HepG2 (cell line): ENCODE results near the gene KRTAP5-4. TPM values are rescaled to one million over a fixed set of nuclear protein-coding genes. Genes with fewer than 3 reads are reported as not detected.
"Not testable (repeated sequence)": the region's sequence is repeated elsewhere in the genome, so short reads cannot be mapped to it uniquely, and the experiment has no call there.

Experiments
- ATAC-seq: fragments of 200-7000 bp; cut with Tn5 transposase; 3 replicates; pipeline ENCODE4 v1.9.1; 2020; ENCODE audit warnings: mild to moderate bottlenecking, moderate library complexity
- BruUV-seq: library from RNA; stranded (reverse); fragments of 400-500 nt; replicated peaks from 2 replicates; lab custom pipeline; 2021; lab: Mats Ljungman, UMichigan
- CTCF ChIA-PET: fragments of 300-600 bp; formaldehyde crosslinking; extraction: SDS; loops from one replicate; lab custom pipeline; 2021; ENCODE audit warnings: low total read pairs, inconsistent platforms, low intra/inter-chr PET ratio; lab: Yijun Ruan, JAX
- POLR2A ChIA-PET: fragments of 350-600 bp; sonication (Branson Sonifier 250); formaldehyde crosslinking; loops from one replicate; lab custom pipeline; 2020; ENCODE audit warnings: antibody characterized with exemption, inconsistent platforms; lab: Yijun Ruan, JAX
- DNase-seq: peaks from one replicate; pipeline ENCODE4 v3.0.0-alpha.2; 2015; ENCODE audit warnings: low spot score
- FAIRE-seq: peaks from 3 replicates; lab custom pipeline; 2011; peaks lifted over from hg19 to GRCh38; lab: Jason Lieb, UNC
- H2AFZ ChIP-seq: one replicate; pipeline ENCODE4 v1.6.1; 2011; ENCODE audit warnings: low read length, inconsistent platforms
- H3K27ac ChIP-seq: fragments of 300-600 bp; 3 replicates; pipeline ENCODE4 v1.8.0; 2011; ENCODE audit warnings: mixed run types, mild to moderate bottlenecking, mixed read lengths, low read length, inconsistent platforms; ENCODE audit not compliant: insufficient read depth; ENCODE audit errors: extremely low read length
- H3K27me3 ChIP-seq, 2 experiments: fragments of 200-600 bp in 1 of 2; 2 replicates in 1 of 2; 3 replicates in 1 of 2; pipeline versions ENCODE4 v1.6.0 to v1.8.0; 2011; ENCODE audit warnings: low read length in 2 of 2, mild to moderate bottlenecking in 2 of 2, moderate library complexity in 2 of 2, inconsistent platforms in 1 of 2; ENCODE audit not compliant: insufficient read depth in 2 of 2, control insufficient read depth in 1 of 2
- H3K36me3 ChIP-seq, 2 experiments: fragments of 200-600 bp in 1 of 2; replicated peaks in 1 of 2; 2 replicates in 1 of 2; 3 replicates in 1 of 2; pipeline versions ENCODE4 v1.5.1 to v1.8.0; 2011; ENCODE audit warnings: low read length in 2 of 2, inconsistent platforms in 1 of 2; ENCODE audit not compliant: insufficient read depth in 2 of 2, control insufficient read depth in 1 of 2
- H3K4me1 ChIP-seq: 2 replicates; pipeline ENCODE4 v1.5.1; 2012; ENCODE audit warnings: low read length, inconsistent platforms; ENCODE audit not compliant: insufficient read depth
- H3K4me2 ChIP-seq: 2 replicates; pipeline ENCODE4 v1.6.0; 2011; ENCODE audit warnings: low read depth, low read length, inconsistent platforms
- H3K4me3 ChIP-seq, 3 experiments: fragments of 200-600 bp in 1 of 3; sonication (generic), shearing (Covaris generic) in 1 of 3; replicated peaks in 1 of 3; 2 replicates each; pipeline ENCODE4 v1.5.1; 2011 to 2016; ENCODE audit warnings: low read length in 3 of 3, inconsistent platforms in 2 of 3, low read depth in 2 of 3, mild to moderate bottlenecking in 2 of 3, control low read depth in 1 of 3, mixed read lengths in 1 of 3; ENCODE audit not compliant: insufficient read depth in 1 of 3
- H3K79me2 ChIP-seq: one replicate; pipeline ENCODE4 v1.6.1; 2011; ENCODE audit warnings: low read length, inconsistent platforms; ENCODE audit not compliant: insufficient read depth
- H3K9ac ChIP-seq: 2 replicates; pipeline ENCODE4 v1.6.0; 2011; ENCODE audit warnings: mild to moderate bottlenecking, low read depth, low read length, inconsistent platforms; ENCODE audit not compliant: insufficient read depth
- H3K9me3 ChIP-seq: 2 replicates; pipeline ENCODE4 v1.5.1; 2012; ENCODE audit warnings: mild to moderate bottlenecking, low read length
- H4K20me1 ChIP-seq: 2 replicates; pipeline ENCODE4 v1.6.0; 2011; ENCODE audit warnings: inconsistent platforms, mild to moderate bottlenecking, low read length, moderate library complexity; ENCODE audit not compliant: insufficient read depth
- ARID3A ChIP-seq: IDR thresholded peaks from 2 replicates; pipeline ENCODE4 v1.6.1; 2012; ENCODE audit warnings: low read depth, low read length, improper control_type of control experiment
- IKZF4 ChIP-seq: sonication (generic); formaldehyde crosslinking; IDR thresholded peaks from 2 replicates; pipeline ENCODE4 v1.5.1; 2020; ENCODE audit warnings: borderline replicate concordance, mild to moderate bottlenecking, low read depth, missing genetic modification reagents; ENCODE audit errors: not compliant biosample characterization
- MED1 ChIP-seq: sonication (generic); formaldehyde crosslinking; IDR thresholded peaks from 2 replicates; pipeline ENCODE4 v1.4.0; 2020; ENCODE audit warnings: missing genetic modification reagents
- MEIS1 ChIP-seq: sonication (generic); formaldehyde crosslinking; IDR thresholded peaks from 2 replicates; pipeline ENCODE4 v1.9.0; 2021; ENCODE audit warnings: mild to moderate bottlenecking, missing genetic modification reagents, moderate library complexity, borderline replicate concordance
- NFIB ChIP-seq: sonication (generic); formaldehyde crosslinking; IDR thresholded peaks from 2 replicates; pipeline ENCODE4 v1.9.0; 2021; ENCODE audit warnings: missing genetic modification reagents, mild to moderate bottlenecking, borderline replicate concordance
- NPAS2 ChIP-seq: sonication (generic); formaldehyde crosslinking; IDR thresholded peaks from 2 replicates; pipeline ENCODE4 v1.8.0; 2022; ENCODE audit warnings: mild to moderate bottlenecking, missing genetic modification reagents, borderline replicate concordance
- ZNF687 ChIP-seq: sonication (generic); formaldehyde crosslinking; IDR thresholded peaks from 2 replicates; pipeline ENCODE4 v1.5.1; 2020; ENCODE audit warnings: mild to moderate bottlenecking, missing genetic modification reagents, moderate library complexity
- whole genome bisulfite sequencing: methylation state at CpG from one replicate; pipeline ENCODE4 v1.1.6; 2017; ENCODE audit warnings: low lambda C conversion rate; 5-methylcytosine and 5-hydroxymethylcytosine counted together
- in situ Hi-C: cut with HindIII; loops from 2 replicates; pipeline ENCODE4 v1.10.0; 2017; ENCODE audit warnings: low pct_unique_long_range_greater_than_20kb; ENCODE audit not compliant: extremely low pct_ligation_motif_present
- intact Hi-C: fragments of 100-400 bp; cut with micrococcal nuclease; formaldehyde crosslinking; loops from one replicate; pipeline ENCODE4 v1.10.0; 2022; ENCODE audit not compliant: unreplicated experiment
- polyA plus RNA-seq, 8 experiments: library from polyadenylated mRNA; depleted of rRNA in 3 of 8; stranded (reverse) in 7 of 8; unstranded in 1 of 8; fragments of >200 nt; fragmentation: Illumina TruSeq in 4 of 8; extraction: Trizol in 4 of 8; gene quantifications; 2 replicates each; pipeline versions ENCODE4 v1.2.1 to v1.2.3, GENCODE V29; 2011 to 2016; ENCODE audit warnings: low read depth in 4 of 8, missing spikeins in 1 of 8, mixed read lengths in 1 of 8; ENCODE audit not compliant: insufficient read depth in 1 of 8
- total RNA-seq, 5 experiments: library from RNA; depleted of rRNA; stranded (reverse); fragments of >200 nt; fragmentation: Illumina TruSeq; extraction: Trizol; gene quantifications; 2 replicates each; pipeline ENCODE4 v1.2.3, GENCODE V29; 2016; ENCODE audit warnings: low read depth in 1 of 5

Gene KRTAP5-4
- total and polyA plus RNA-seq, 2 of the 13 experiments (the other 11 are each of a cell fraction or from before 2014, with no cell fraction given), result not detected

GRCh38 chr11:1595994-1596575 lies 25.9 kb downstream of the KRTAP5-4 start:
- DNase-seq, H3K9ac ChIP-seq, H3K4me3 ChIP-seq, H3K27ac ChIP-seq, H3K36me3 ChIP-seq, H4K20me1 ChIP-seq, in situ Hi-C loops, H2AFZ ChIP-seq, intact Hi-C loops, BruUV-seq, H3K79me2 ChIP-seq, H3K9me3 ChIP-seq, H3K4me2 ChIP-seq, POLR2A ChIA-PET: not testable (repeated sequence)
- peak; percentile 56 for ATAC-seq
- H3K4me1 ChIP-seq, result peaks cover 11% of the 10 kb centered on the region
- peak; percentile 46 for FAIRE-seq
- WGBS, result 32% methylated on average over 10 of the region's 11 CpGs
- CTCF ChIA-PET, result interaction anchor here (1.2 to 2.8 kb wide), 2 partner anchors 21 to 32 kb away, joined by 4 to 13 read pairs; no protein-coding TSS in a partner anchor
- TF ChIP-seq MED1 (CRISPR knock-in tag), result 0 out of 2 replicates have a peak, but pooled peaks have one; percentile 19
- peaks cover 0 to 26% of the 10 kb centered on the region in 2 experiments; a peak in 3 of 5 replicates for H3K27me3 ChIP-seq

GRCh38 chr11:1592628-1593027 lies 29.3 kb downstream of the KRTAP5-4 start:
- no peaks in the 10 kb centered on the region for H3K79me2 ChIP-seq
- no peak for DNase-seq
- H2AFZ ChIP-seq, result no peak overlapping the region
- FAIRE-seq, result no peak
- intact Hi-C loops, result no loop called here
- in situ Hi-C loops, result no loop called here
- H3K4me1 ChIP-seq, result peaks cover 19% of the 10 kb centered on the region; the same call in 1 of the 2 replicates
- no peaks in the 10 kb centered on the region for H3K9me3 ChIP-seq
- 31% methylated on average over 9 of the region's 9 CpGs for WGBS
- no TSS peak for BruUV-seq
- ATAC-seq, result no peak
- no peak overlapping the region for H3K27ac ChIP-seq
- no peaks in the 10 kb centered on the region for H3K36me3 ChIP-seq
- peaks cover 0 to 23% of the 10 kb centered on the region in 2 experiments; a peak in 3 of 5 replicates for H3K27me3 ChIP-seq
- TF ChIP-seq MEIS1 (CRISPR knock-in tag), result no peak
- TF ChIP-seq ZNF687, result no peak
- no peak for TF ChIP-seq ARID3A
- TF ChIP-seq IKZF4 (CRISPR knock-in tag), result no peak
- TF ChIP-seq NPAS2 (CRISPR knock-in tag), result no peak
- TF ChIP-seq NFIB, result no peak
- TF ChIP-seq, all 625 proteins: peak for 0
- Histone ChIP-seq H3K4me2 (no peak overlapping the region), H4K20me1 (no peaks in the 10 kb centered on the region), H3K9ac (no peak overlapping the region), H3K4me3 (no peak overlapping the region)
- ChIA-PET POLR2A (no interaction called here), CTCF (no interaction called here)
